ENCODE results near the gene GDPD4.

The GDPD4 gene

GRCh38 chr11:77204754-77205466 lies 96.6 kb downstream of the GDPD4 start:
- no peak for DNase-seq

DNA sequence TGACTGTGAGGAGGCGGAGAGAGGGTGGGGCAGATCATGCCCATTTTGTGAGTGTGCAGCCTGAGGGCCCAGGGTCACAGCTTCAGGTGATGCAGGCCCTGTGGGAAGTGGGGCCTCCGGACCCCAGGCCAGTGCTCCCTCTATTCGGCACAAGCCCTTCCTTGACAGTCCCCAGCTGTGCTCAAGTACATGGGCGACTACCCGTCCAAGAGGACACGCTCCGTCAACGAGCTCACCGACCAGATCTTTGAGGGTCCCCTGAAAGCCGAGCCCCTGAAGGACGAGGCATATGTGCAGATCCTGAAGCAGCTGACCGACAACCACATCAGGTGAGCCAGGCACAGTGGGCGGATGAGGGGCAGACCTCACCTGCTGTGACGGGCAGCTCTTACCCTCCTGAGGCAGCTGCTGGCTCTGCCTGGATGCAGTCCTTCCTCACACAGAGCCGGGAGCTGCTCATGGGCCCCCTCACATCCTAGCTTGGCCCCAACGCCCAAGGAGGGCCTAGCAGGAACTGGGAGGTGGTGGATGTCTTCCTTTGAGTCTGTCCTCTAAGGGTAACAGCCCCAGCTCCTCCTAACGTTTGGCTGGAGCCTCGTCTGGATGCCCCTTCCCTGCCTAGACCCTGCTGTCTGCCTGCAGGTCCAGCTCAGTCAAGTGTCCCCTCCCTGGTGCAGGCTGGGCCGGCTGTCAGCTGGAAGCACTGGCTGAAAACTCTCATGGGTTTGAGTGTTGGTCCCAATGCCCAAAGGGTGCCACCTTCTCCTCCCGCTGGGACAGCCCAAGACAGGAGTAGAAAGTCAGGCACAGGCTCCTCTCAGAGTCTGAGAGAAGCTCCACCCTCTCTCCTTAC lies 97.4 kb downstream of the GDPD4 start:
- no peak for DNase-seq

DNA sequence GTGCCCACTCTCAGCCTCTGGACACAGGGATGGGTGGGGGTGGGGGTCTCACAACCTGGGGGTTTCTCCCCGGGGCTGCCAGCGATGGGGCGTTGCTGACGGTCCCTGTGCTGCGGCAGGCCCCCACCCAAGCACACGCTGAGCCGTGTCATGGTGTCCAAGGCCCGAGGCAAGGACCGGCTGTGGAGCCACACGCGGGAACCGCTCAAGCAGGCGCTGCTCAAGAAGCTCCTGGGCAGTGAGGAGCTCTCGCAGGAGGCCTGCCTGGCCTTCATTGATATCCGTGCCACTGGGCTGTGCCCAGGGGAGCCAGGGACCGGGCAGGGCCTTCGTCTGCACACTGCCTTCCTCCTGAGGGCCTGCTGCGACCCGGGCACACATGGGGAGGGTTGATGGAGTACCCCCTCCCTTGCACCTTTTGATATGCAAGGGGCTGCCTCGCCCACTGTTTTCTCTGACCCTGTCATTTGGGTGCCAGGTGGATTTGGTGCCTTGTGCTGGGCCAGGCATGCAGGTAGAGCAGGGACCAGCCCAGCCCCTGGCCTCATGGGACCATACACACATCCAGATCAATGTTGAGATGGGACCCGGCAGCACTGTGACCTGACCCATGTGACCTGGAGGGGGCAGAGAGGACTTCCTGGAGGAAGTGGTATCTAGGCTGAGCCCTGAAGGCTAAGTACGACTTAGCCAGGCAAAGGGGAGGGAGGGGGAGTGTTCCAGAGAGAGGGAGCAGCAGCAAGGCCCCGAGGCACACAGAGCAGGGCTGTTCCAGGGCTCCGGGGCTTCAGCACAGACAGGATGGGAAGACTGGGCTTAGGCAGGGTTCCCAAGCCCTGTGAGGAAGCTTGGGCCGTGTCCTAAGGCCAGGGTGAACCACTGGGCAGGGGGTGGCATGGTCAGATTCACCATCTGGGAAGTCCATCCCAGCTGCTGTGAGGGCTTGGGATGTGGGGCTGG lies 98.3 kb downstream of the GDPD4 start:
- no peak for DNase-seq

GRCh38 chr11:77201991-77202841 lies 99.3 kb downstream of the GDPD4 start:
- DNase-seq, result no peak

- no peak for DNase-seq
These were observed 100.1 kb downstream of the GDPD4 start for GRCh38 chr11:77201370-77201769.

- no peak for DNase-seq
These were observed 100.9 kb downstream of the GDPD4 start for GRCh38 chr11:77200351-77201268.

- no peak for DNase-seq
These were observed 102.2 kb downstream of the GDPD4 start for GRCh38 chr11:77199137-77199745.

- DNase-seq, result peak; percentile 14
These were observed 103.0 kb downstream of the GDPD4 start for GRCh38 chr11:77198440-77198849.

- DNase-seq, result no peak
These were observed 103.7 kb downstream of the GDPD4 start for GRCh38 chr11:77197626-77198320.

DNA sequence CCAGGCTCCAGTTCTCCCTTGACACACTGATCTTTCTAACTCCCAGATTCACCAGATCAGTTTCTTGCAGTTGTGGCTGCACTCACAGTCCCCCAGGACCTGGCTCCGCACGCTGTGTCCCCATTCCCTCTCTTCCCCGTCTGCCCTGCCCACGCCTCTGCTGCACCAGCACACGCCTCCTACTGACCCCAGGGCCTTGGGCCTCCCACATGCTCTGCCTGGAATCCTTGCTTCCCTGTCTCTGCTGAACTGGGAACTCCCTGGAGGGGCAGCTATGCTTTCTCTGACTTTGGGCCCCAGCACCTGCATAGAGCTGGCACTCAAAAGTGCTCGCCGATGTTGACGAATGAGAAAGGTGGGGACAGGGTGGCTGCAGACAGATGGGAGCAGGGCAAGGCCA lies 104.5 kb downstream of the GDPD4 start:
- DNase-seq, result no peak

DNA sequence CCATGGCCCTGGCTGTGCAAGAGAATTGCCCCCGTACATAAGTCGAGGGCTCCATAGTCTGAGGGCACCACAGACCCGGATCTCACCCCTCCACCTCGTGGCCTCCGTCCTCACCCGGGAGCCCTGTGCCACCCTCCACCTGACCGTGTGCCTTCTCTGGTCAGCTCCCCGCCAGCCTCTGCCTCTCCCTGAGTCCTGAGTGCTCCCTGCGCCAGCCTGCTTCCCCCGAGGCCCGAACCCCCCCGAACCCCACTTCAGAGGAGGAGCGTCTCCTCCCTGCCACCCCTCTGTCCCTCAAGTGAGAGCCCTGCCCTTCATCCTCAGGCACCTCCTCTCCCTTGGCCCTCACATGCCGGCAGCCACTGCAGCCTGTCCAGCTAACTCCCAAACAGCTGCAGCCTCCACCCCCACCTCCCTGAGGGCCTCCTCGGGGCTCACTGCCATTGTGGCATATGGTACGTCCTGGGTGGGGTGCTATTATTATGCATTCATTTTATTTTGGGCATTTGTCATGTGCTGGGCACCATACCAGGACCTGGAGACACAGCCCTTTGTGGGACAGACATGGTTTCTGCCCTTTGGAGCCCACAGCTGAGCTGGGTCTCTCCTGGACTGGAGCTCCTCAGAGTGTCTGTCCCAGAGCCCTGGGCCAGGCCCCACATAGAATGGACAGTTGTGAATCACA lies 106.3 kb downstream of the GDPD4 start:
- DNase-seq, result no peak

GRCh38 chr11:77193911-77194830 lies 107.3 kb downstream of the GDPD4 start:
- DNase-seq, result no peak

- no peak for DNase-seq
These were observed 108.3 kb downstream of the GDPD4 start for GRCh38 chr11:77193167-77193566.

DNA sequence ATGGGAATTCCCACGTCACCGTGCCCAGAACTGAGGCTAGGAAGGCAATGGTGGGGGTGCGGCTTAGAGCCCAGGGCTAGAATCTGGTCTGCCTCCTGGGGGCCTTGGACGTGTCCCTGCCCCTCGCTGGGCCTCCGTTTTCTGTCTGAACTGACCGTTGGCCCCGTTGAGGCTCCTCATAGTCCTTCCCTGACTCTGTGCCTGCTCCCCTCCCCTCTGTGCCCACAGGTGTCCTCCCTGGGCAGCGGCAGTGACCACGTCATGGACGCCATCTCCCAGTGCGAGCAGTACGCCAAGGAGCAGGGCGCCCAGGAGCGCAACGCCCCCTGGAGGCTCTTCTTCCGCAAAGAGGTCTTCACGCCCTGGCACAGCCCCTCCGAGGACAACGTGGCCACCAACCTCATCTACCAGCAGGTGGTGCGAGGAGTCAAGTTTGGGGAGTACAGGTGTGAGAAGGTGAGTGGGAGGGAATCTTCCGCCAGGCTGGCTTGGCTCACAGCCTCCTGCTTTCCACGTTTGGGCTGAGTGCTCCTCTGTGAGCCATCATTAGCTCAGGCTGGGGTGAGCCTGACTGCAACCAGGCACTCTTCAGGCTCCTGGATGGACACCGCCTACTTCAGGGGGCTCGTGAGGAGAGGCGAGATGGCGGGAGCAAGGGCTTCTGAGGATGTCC lies 109.5 kb downstream of the GDPD4 start:
- peak; percentile 17 for DNase-seq

- DNase-seq, result no peak
These were observed 110.1 kb downstream of the GDPD4 start for GRCh38 chr11:77191429-77191822.

DNA sequence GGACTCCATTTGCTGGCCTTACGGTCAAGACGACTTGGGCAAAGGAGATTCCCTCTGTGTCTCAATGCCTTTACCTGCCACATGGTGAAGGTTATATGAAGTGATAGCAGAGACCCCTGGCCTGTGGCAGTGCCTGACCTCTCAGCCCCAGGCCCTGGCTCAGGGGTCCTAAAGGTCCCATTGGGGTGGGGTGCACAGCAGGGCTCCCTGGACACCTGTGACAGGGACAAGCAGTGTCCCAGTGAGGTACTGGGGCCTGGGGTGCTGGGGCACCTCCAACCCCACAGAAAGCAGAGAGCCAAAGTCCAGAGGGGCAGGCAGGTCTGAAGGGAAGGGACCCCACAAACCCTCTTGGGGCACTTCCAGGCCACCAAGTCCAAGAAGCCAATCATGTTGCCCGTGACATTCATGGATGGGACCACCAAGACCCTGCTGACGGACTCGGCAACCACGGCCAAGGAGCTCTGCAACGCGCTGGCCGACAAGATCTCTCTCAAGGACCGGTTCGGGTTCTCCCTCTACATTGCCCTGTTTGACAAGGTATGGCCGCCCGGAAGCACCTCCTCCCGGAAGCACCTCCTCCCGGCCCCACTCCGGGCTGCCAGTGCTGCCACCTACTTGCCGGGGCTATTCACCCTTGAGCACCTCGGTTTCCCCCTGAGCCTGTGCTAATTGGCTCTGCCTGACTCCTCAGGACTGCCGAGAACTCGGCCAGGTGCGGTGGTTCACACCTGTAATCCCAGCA lies 111.0 kb downstream of the GDPD4 start:
- DNase-seq, result no peak

Data from NCI-H1105 (cell line).